Measurements from ENCODE around the gene EIF4G1. TPM values are rescaled to one million over a fixed set of nuclear protein-coding genes. Genes with fewer than 3 reads are reported as not detected.
A peak's percentile ranks its signal among the peaks of the same experiment; 100 is the strongest.

EIF4G1 gene
- total RNA-seq, 1 experiment from 2014 or later = 439 TPM

DNA sequence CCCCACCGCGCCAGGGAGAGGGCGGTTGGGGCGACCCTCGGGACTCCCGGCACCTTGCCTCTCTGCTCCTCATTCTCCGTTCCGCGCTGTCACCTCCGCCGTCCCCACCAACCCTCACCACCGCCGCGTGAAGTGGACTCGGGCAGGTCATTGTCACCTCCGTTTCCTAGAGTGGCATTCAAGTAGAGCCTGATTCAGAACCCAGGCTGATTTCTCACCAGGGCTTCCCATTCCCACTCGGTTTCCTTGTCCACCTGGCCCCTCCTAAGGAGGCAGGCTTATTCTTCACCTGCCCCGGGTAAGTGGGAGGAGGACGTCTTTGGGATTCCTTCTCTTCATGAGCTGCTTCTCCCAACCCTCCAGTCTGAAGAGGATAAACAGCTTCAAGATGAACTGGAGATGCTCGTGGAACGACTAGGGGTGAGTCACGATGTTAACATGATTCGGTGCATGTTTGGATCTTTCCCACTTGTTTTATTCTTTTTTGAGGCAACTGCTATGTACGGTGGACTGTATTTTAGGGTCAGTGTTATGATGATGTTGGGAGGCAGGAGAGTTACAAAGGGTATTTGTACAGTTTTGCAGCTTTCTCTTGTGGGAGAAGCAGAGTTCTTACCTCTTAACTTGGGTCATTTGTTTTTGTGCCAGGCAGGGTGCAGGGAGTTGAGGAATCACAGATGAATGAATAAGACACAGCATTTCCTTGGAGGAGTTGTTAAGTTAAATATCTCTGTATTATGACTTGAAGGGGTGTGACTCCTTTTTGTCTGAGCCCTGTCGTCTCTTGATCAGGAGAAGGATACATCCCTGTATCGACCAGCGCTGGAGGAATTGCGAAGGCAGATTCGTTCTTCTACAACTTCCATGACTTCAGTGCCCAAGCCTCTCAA is 14.7 kb upstream of the EIF4G1 start:
- H3K27me3 ChIP-seq = no peaks in the 10 kb centered on the region
- no peak for DNase-seq
- no peaks in the 10 kb centered on the region for H3K9me3 ChIP-seq
- H3K4me3 ChIP-seq = peak overlapping the region; percentile 86
- peaks cover 56% of the 10 kb centered on the region for H3K36me3 ChIP-seq

GRCh38 chr3:184300378-184300720 is 14.1 kb upstream of the EIF4G1 start:
- Histone ChIP-seq H3K36me3 (peaks cover 62% of the 10 kb centered on the region), H3K4me3 (peak overlapping the region; percentile 86), H3K9me3 (no peaks in the 10 kb centered on the region), H3K27me3 (no peaks in the 10 kb centered on the region)
- DNase-seq = peak; percentile 23

- no peaks in the 10 kb centered on the region for H3K27me3 ChIP-seq
- DNase-seq = no peak
Measured at GRCh38 chr3:184305577-184305976, 8.8 kb upstream of the EIF4G1 start.

GRCh38 chr3:184306341-184306972 is 7.9 kb upstream of the EIF4G1 start:
- Histone ChIP-seq H3K36me3 (peaks cover 84% of the 10 kb centered on the region), H3K27me3 (no peaks in the 10 kb centered on the region), H3K4me3 (no peak overlapping the region), H3K9me3 (no peaks in the 10 kb centered on the region)
- DNase-seq = no peak

More at GRCh38 chr3:184305577-184305976, 8.8 kb upstream of the EIF4G1 start:
- Histone ChIP-seq H3K4me3 (no peak overlapping the region), H3K36me3 (peaks cover 93% of the 10 kb centered on the region), H3K9me3 (no peaks in the 10 kb centered on the region)

GRCh38 chr3:184307915-184308314 is 6.5 kb upstream of the EIF4G1 start:
- no peak overlapping the region for H3K4me3 ChIP-seq
- no peaks in the 10 kb centered on the region for H3K27me3 ChIP-seq
- no peaks in the 10 kb centered on the region for H3K9me3 ChIP-seq
- DNase-seq = no peak
- peaks cover 69% of the 10 kb centered on the region for H3K36me3 ChIP-seq

- DNase-seq = no peak
- H3K9me3 ChIP-seq = no peaks in the 10 kb centered on the region
- peaks cover 61% of the 10 kb centered on the region for H3K36me3 ChIP-seq
- no peaks in the 10 kb centered on the region for H3K27me3 ChIP-seq
- H3K4me3 ChIP-seq = no peak overlapping the region
Measured at GRCh38 chr3:184308744-184309143, 5.7 kb upstream of the EIF4G1 start.

DNA sequence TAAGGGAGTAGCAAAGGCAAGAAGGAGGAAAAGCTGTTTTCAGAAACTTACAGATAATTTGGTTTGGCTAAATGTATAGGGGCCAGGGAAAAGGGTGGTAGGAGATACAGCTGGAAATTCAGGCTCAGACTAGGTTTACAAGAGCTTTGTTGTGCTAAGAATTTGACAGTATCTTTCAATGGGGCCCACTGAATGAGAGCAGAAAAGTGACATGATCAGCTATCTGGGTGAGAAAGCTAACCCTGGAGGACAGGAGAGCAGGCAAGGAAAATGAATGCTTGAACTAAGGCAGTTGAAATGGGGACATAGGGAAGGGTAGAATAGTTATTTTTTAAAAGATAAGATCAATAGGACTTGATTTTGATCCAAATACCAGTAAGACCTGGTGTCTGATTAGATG is 2.8 kb upstream of the EIF4G1 start:
- no peaks in the 10 kb centered on the region for H3K27me3 ChIP-seq

GRCh38 chr3:184314700-184315542 is 515 bp downstream of the EIF4G1 start:
- Histone ChIP-seq H3K36me3 (peaks cover 48% of the 10 kb centered on the region), H3K27me3 (0 out of 2 replicates have a peak, but pooled peaks cover 2% of the 10 kb centered on the region), H3K9me3 (no peaks in the 10 kb centered on the region), H3K4me3 (peak overlapping the region; percentile 87)
- peak; percentile 86 for DNase-seq

More for the DNA sequence above, 2.8 kb upstream of the EIF4G1 start:
- DNase-seq = no peak
- H3K4me3 ChIP-seq = no peak overlapping the region
- peaks cover 48% of the 10 kb centered on the region for H3K36me3 ChIP-seq
- H3K9me3 ChIP-seq = no peaks in the 10 kb centered on the region

GRCh38 chr3:184315543-184315867 is 1.1 kb downstream of the EIF4G1 start:
- H3K36me3 ChIP-seq = peaks cover 53% of the 10 kb centered on the region

GRCh38 chr3:184315871-184316661 is 1.7 kb downstream of the EIF4G1 start:
- no peak for DNase-seq
- H3K9me3 ChIP-seq = no peaks in the 10 kb centered on the region
- H3K4me3 ChIP-seq = peak overlapping the region; percentile 87
- peaks cover 58% of the 10 kb centered on the region for H3K36me3 ChIP-seq
- H3K27me3 ChIP-seq = 0 out of 2 replicates have a peak, but pooled peaks cover 2% of the 10 kb centered on the region

More at GRCh38 chr3:184315543-184315867, 1.1 kb downstream of the EIF4G1 start:
- no peaks in the 10 kb centered on the region for H3K9me3 ChIP-seq
- no peak for DNase-seq
- 0 out of 2 replicates have a peak, but pooled peaks cover 2% of the 10 kb centered on the region for H3K27me3 ChIP-seq
- H3K4me3 ChIP-seq = peak overlapping the region; percentile 87

DNA sequence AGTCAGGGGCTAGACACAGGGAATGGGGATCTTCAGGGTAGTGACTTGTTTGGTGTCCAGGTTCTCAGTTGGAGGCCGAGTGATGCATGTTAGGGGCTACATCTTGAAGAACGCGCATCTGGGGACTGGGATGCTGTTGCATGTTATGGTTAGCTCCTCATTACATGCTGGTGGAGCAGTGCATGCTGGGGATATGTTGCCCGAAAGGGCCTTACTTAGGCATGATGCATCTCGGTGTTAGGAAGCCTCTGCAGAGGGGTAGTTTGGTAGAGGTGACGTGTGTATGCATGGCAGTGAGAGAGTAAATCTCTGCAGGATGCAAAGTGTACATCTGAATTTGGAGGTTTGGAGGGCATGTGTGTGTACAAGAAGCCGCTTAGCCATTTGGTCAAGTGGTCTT is 2.4 kb downstream of the EIF4G1 start:
- no peak for DNase-seq

DNA sequence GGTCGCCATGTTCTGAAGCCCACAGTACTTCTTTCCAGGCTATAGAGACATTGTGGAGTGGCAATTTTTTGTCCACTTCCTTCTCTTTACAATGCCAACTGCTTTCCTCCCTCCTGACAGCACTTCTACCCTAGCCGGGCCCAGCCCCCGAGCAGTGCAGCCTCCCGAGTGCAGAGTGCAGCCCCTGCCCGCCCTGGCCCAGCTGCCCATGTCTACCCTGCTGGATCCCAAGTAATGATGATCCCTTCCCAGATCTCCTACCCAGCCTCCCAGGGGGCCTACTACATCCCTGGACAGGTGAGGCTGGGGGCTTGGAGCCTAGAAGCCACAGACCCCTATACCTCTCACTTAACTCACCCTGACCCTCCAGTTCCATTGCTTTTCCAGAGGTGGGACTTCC is 2.8 kb downstream of the EIF4G1 start:
- Histone ChIP-seq H3K4me3 (peak overlapping the region; percentile 87), H3K9me3 (no peaks in the 10 kb centered on the region), H3K36me3 (peaks cover 69% of the 10 kb centered on the region), H3K27me3 (0 out of 2 replicates have a peak, but pooled peaks cover 2% of the 10 kb centered on the region)
- no peak for DNase-seq

More for the DNA sequence above, 2.4 kb downstream of the EIF4G1 start:
- Histone ChIP-seq H3K9me3 (no peaks in the 10 kb centered on the region), H3K4me3 (peak overlapping the region; percentile 87), H3K36me3 (peaks cover 65% of the 10 kb centered on the region), H3K27me3 (0 out of 2 replicates have a peak, but pooled peaks cover 2% of the 10 kb centered on the region)

- H3K4me3 ChIP-seq = peak overlapping the region; percentile 32
- peaks cover 97% of the 10 kb centered on the region for H3K36me3 ChIP-seq
Measured at GRCh38 chr3:184320104-184320445, 5.7 kb downstream of the EIF4G1 start.

DNA sequence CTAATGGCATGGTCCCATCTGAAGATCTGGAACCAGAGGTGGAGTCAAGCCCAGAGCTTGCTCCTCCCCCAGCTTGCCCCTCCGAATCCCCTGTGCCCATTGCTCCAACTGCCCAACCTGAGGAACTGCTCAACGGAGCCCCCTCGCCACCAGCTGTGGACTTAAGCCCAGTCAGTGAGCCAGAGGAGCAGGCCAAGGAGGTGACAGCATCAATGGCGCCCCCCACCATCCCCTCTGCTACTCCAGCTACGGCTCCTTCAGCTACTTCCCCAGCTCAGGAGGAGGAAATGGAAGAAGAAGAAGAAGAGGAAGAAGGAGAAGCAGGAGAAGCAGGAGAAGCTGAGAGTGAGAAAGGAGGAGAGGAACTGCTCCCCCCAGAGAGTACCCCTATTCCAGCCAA is 7.3 kb downstream of the EIF4G1 start:
- H3K9me3 ChIP-seq = no peaks in the 10 kb centered on the region
- no peak for DNase-seq
- H3K27me3 ChIP-seq = 0 out of 2 replicates have a peak, but pooled peaks cover 2% of the 10 kb centered on the region
- peaks cover 97% of the 10 kb centered on the region for H3K36me3 ChIP-seq
- no peak overlapping the region for H3K4me3 ChIP-seq

More at GRCh38 chr3:184320104-184320445, 5.7 kb downstream of the EIF4G1 start:
- DNase-seq = peak; percentile 99
- Histone ChIP-seq H3K27me3 (0 out of 2 replicates have a peak, but pooled peaks cover 2% of the 10 kb centered on the region), H3K9me3 (no peaks in the 10 kb centered on the region)

GRCh38 chr3:184322731-184323487 is 8.5 kb downstream of the EIF4G1 start:
- DNase-seq = no peak
- Histone ChIP-seq H3K27me3 (0 out of 2 replicates have a peak, but pooled peaks cover 2% of the 10 kb centered on the region), H3K4me3 (no peak overlapping the region), H3K9me3 (no peaks in the 10 kb centered on the region), H3K36me3 (peaks cover 97% of the 10 kb centered on the region)
